Panc1 (cell line): ENCODE measurements around the gene MEGF8. TPM values are rescaled to one million over a fixed set of nuclear protein-coding genes. Genes with fewer than 3 reads are reported as not detected.

Experiments used
- ATAC-seq: fragments of 200-7000 bp; cut with Tn5 transposase; 2 replicates; pipeline ENCODE4 v1.9.1; 2020; ENCODE audit warnings: mild to moderate bottlenecking, moderate library complexity
- BruUV-seq: library from RNA; stranded (reverse); fragments of 400-500 nt; replicated peaks from 2 replicates; lab custom pipeline; 2021; lab: Mats Ljungman, UMichigan
- CTCF ChIA-PET: fragments of 300-600 bp; sonication (Branson Sonifier 250); formaldehyde crosslinking; loops from one replicate; lab custom pipeline; 2022; ENCODE audit warnings: antibody characterized with exemption; lab: Charles Lee
- POLR2A ChIA-PET: fragments of 300-600 bp; sonication (Branson Sonifier 250); formaldehyde crosslinking; loops from one replicate; lab custom pipeline; 2022; ENCODE audit warnings: antibody characterized with exemption; lab: Charles Lee
- DNase-seq: peaks from one replicate; pipeline ENCODE4 v3.0.0-alpha.2; 2010; ENCODE audit warnings: low read depth, low spot score
- H3K27ac ChIP-seq: 2 replicates; pipeline ENCODE4 v1.5.1; 2011; ENCODE audit warnings: mild to moderate bottlenecking, low read length, inconsistent platforms
- H3K27me3 ChIP-seq: fragments of 200-500 bp; sonication (Bioruptor generic); 2 replicates; pipeline ENCODE4 v1.6.0; 2014; ENCODE audit warnings: low read length, inconsistent platforms; ENCODE audit not compliant: control insufficient read depth, insufficient read depth
- H3K36me3 ChIP-seq: fragments of 200-500 bp; sonication (Bioruptor generic); 2 replicates; pipeline ENCODE4 v1.5.1; 2014; ENCODE audit warnings: inconsistent platforms, mild to moderate bottlenecking, low read length, moderate library complexity; ENCODE audit not compliant: control insufficient read depth, insufficient read depth
- H3K4me1 ChIP-seq: 2 replicates; pipeline ENCODE4 v1.5.1; 2011; ENCODE audit warnings: inconsistent platforms, mild to moderate bottlenecking, low read length, moderate library complexity; ENCODE audit not compliant: control insufficient read depth, insufficient read depth
- H3K4me3 ChIP-seq, 2 experiments: 2 replicates each; pipeline ENCODE4 v1.5.1; 2011 to 2012; ENCODE audit warnings: low read depth in 2 of 2, low read length in 2 of 2, mild to moderate bottlenecking in 2 of 2, inconsistent platforms in 1 of 2, moderate library complexity in 1 of 2
- H3K9me3 ChIP-seq: fragments of 200-500 bp; sonication (Bioruptor generic); 2 replicates; pipeline ENCODE4 v1.5.1; 2014; ENCODE audit warnings: low read depth, mild to moderate bottlenecking, inconsistent platforms, low read length, moderate library complexity; ENCODE audit not compliant: control insufficient read depth, insufficient read depth
- CTCF ChIP-seq: fragments of 450-650 bp; IDR thresholded peaks from 2 replicates; pipeline ENCODE4 v1.5.1; 2017; ENCODE audit warnings: mild to moderate bottlenecking
- POLR2AphosphoS5 ChIP-seq: IDR thresholded peaks from 2 replicates; pipeline ENCODE4 v1.6.1; 2012; ENCODE audit warnings: mild to moderate bottlenecking, low read depth, low read length, moderate library complexity
- REST ChIP-seq, 2 experiments: IDR thresholded peaks; 2 replicates each; pipeline ENCODE4 v1.6.1; 2011 to 2012; ENCODE audit warnings: low read depth in 2 of 2, control low read depth in 1 of 2, low read length in 1 of 2, mild to moderate bottlenecking in 1 of 2, moderate library complexity in 1 of 2; ENCODE audit not compliant: insufficient read depth in 1 of 2
- SIN3A ChIP-seq: IDR thresholded peaks from 2 replicates; pipeline ENCODE4 v1.6.1; 2012; ENCODE audit warnings: low read depth, mild to moderate bottlenecking, low read length, moderate library complexity, borderline replicate concordance; ENCODE audit not compliant: insufficient read depth
- TCF7L2 ChIP-seq: IDR thresholded peaks from 2 replicates; pipeline ENCODE4 v1.6.1; 2011; ENCODE audit warnings: mild to moderate bottlenecking, low read depth, low read length, inconsistent platforms
- in situ Hi-C: cut with HindIII; loops from 2 replicates; pipeline ENCODE4 v1.10.0; 2016; ENCODE audit warnings: low sequenced_read_pairs, low pct_unique_long_range_greater_than_20kb
- intact Hi-C: fragments of 100-400 bp; cut with micrococcal nuclease; formaldehyde crosslinking; loops from one replicate; pipeline ENCODE4 v1.10.0; 2022; ENCODE audit not compliant: unreplicated experiment
- total RNA-seq: library from RNA; stranded (reverse); gene quantifications from one replicate; pipeline ENCODE4 v1.2.1, GENCODE V29; 2021; ENCODE audit not compliant: unreplicated experiment

Gene MEGF8
- total RNA-seq, 1 experiment from 2014 or later = 14.2 TPM

GRCh38 chr19:42370068-42370520 lies 44.7 kb downstream of the MEGF8 start:
- H3K27me3 ChIP-seq = no peaks in the 10 kb centered on the region
- in situ Hi-C loops (no loop called here), intact Hi-C loops (no loop called here)
- H3K4me3 ChIP-seq = no peak overlapping the region
- DNase-seq = no peak
- no TSS peak for BruUV-seq
- CTCF ChIA-PET = no interaction called here
- H3K27ac ChIP-seq = no peak overlapping the region
- no peak for ATAC-seq
- no peaks in the 10 kb centered on the region for H3K4me1 ChIP-seq
- no peaks in the 10 kb centered on the region for H3K9me3 ChIP-seq
- no peaks in the 10 kb centered on the region for H3K36me3 ChIP-seq
- POLR2A ChIA-PET = no interaction called here
- TF ChIP-seq SIN3A (no peak), REST (IDR thresholded peaks at IDR 0.05; ENCODE audit: insufficient read depth in 1 of 2, low read depth in 2 of 2, low read length in 1 of 2) (no peak), POLR2AphosphoS5 (no peak), CTCF (no peak), TCF7L2 (no peak)

- Histone ChIP-seq H3K27ac (no peak overlapping the region), H3K4me1 (no peaks in the 10 kb centered on the region), H3K9me3 (no peaks in the 10 kb centered on the region), H3K27me3 (no peaks in the 10 kb centered on the region), H3K36me3 (no peaks in the 10 kb centered on the region), H3K4me3 (no peak overlapping the region)
- ATAC-seq (no peak), DNase-seq (no peak)
- no peak for TF ChIP-seq TCF7L2
- TF ChIP-seq REST (IDR thresholded peaks at IDR 0.05; ENCODE audit: insufficient read depth in 1 of 2, low read depth in 2 of 2, low read length in 1 of 2) = no peak
- no peak for TF ChIP-seq POLR2AphosphoS5
- TF ChIP-seq SIN3A = no peak
- POLR2A ChIA-PET = interaction anchor here (0.6 kb wide), 2 partner anchors 123 to 1005 kb away, joined by 7 to 10 read pairs; no protein-coding TSS in a partner anchor
- intact Hi-C loops = no loop called here
- no TSS peak for BruUV-seq
- in situ Hi-C loops = no loop called here
- CTCF ChIA-PET = no interaction called here
Measured at GRCh38 chr19:42370626-42371175, 45.3 kb downstream of the MEGF8 start.
